ENCODE results near the gene SPRR1A.
"Not testable (repeated sequence)": the region's sequence is repeated elsewhere in the genome, so short reads cannot be mapped to it uniquely, and the experiment has no call there.

- TF ChIP-seq CEBPB (IDR thresholded peaks at IDR 0.05; ENCODE audit: low read depth, low read length); CTCF (conservative IDR thresholded peaks at IDR 0.05; ENCODE audit: low read depth, low read length); SMC3 (IDR thresholded peaks at IDR 0.05; ENCODE audit: low read depth, low read length); POLR2A (IDR thresholded peaks at IDR 0.05; ENCODE audit: low read depth, low read length); FOS (IDR thresholded peaks at IDR 0.05; ENCODE audit: low read depth, low read length); RFX5 (IDR thresholded peaks at IDR 0.05; ENCODE audit: low read depth, low read length); USF2 (IDR thresholded peaks at IDR 0.05; ENCODE audit: low read depth, low read length); BHLHE40 (IDR thresholded peaks at IDR 0.05; ENCODE audit: low read depth, low read length); ELK1 (IDR thresholded peaks at IDR 0.05; ENCODE audit: borderline replicate concordance, low read depth, low read length); RAD21 (IDR thresholded peaks at IDR 0.05; ENCODE audit: low read length); NFE2L2 (IDR thresholded peaks at IDR 0.05; ENCODE audit: low read depth, low read length); MXI1 (IDR thresholded peaks at IDR 0.05; ENCODE audit: borderline replicate concordance, low read depth, low read length); MAZ (IDR thresholded peaks at IDR 0.05; ENCODE audit: borderline replicate concordance, low read depth, low read length); RCOR1 (IDR thresholded peaks at IDR 0.05; ENCODE audit: insufficient replicate concordance, low read length): not testable (repeated sequence)
These were observed 37.9 kb downstream of the SPRR1A start for GRCh38 chr1:153021829-153022228.
